ENCODE results near the gene ARHGEF26.

GRCh38 chr3:154304936-154305335 lies 183.7 kb downstream of the ARHGEF26 start:
- no peak for TF ChIP-seq GATA3 (IDR thresholded peaks at IDR 0.05; ENCODE audit: low read depth, low read length)
- TF ChIP-seq GATA2 (IDR thresholded peaks at IDR 0.05; ENCODE audit: low read depth, low read length), result no peak

All from SH-SY5Y (cell line).